T47D (cell line): ENCODE data around the gene AOPEP.

ENCODE experiments used
- DNase-seq, 2 experiments: peaks; one replicate each; pipeline versions ENCODE4 v3.0.0 to v3.0.0-alpha.2; 2011 to 2012; ENCODE audit warnings: low read depth in 1 of 2, low spot score in 1 of 2
- JUND ChIP-seq: IDR thresholded peaks from 2 replicates; pipeline ENCODE4 v1.6.1; 2012; ENCODE audit warnings: low read depth
- in situ Hi-C: cut with HindIII; loops from 2 replicates; pipeline ENCODE4 v1.10.0; 2016; ENCODE audit warnings: low sequenced_read_pairs, low pct_unique_long_range_greater_than_20kb

Gene AOPEP

GRCh38 chr9:95116808-95117204 is 390.3 kb downstream of the AOPEP start:
- in situ Hi-C loops, result no loop called here
- no peak for TF ChIP-seq JUND
- no peak for DNase-seq

- no peak for DNase-seq
- in situ Hi-C loops, result no loop called here
- no peak for TF ChIP-seq JUND
Observed at GRCh38 chr9:95118596-95118995, 392.1 kb downstream of the AOPEP start.

- TF ChIP-seq JUND, result no peak
- no peak for DNase-seq
- in situ Hi-C loops, result no loop called here
Observed at GRCh38 chr9:95120781-95121370, 394.4 kb downstream of the AOPEP start.

GRCh38 chr9:95124582-95125367 is 398.3 kb downstream of the AOPEP start:
- peak in 1 of 2 experiments; percentile 39 for DNase-seq
- in situ Hi-C loops, result no loop called here
- TF ChIP-seq JUND, result no peak

- TF ChIP-seq JUND, result no peak
- DNase-seq, result no peak
- in situ Hi-C loops, result no loop called here
Observed at GRCh38 chr9:95125652-95126051, 399.2 kb downstream of the AOPEP start.

GRCh38 chr9:95126739-95127138 is 400.2 kb downstream of the AOPEP start:
- DNase-seq, result no peak
- in situ Hi-C loops, result no loop called here
- TF ChIP-seq JUND, result no peak

GRCh38 chr9:95127249-95128176 is 401.0 kb downstream of the AOPEP start:
- TF ChIP-seq JUND, result no peak
- in situ Hi-C loops, result no loop called here
- peak; percentile 23 to 79 for DNase-seq

- in situ Hi-C loops, result no loop called here
- DNase-seq, result no peak
- no peak for TF ChIP-seq JUND
Observed at GRCh38 chr9:95128177-95128524, 401.7 kb downstream of the AOPEP start.

GRCh38 chr9:95129476-95130291 is 403.2 kb downstream of the AOPEP start:
- no peak for DNase-seq

GRCh38 chr9:95130484-95130883 is 404.0 kb downstream of the AOPEP start:
- in situ Hi-C loops, result no loop called here
- DNase-seq, result no peak
- no peak for TF ChIP-seq JUND

More at GRCh38 chr9:95129476-95130291, 403.2 kb downstream of the AOPEP start:
- in situ Hi-C loops, result no loop called here
- TF ChIP-seq JUND, result no peak

GRCh38 chr9:95131023-95131943 is 404.8 kb downstream of the AOPEP start:
- no peak for TF ChIP-seq JUND
- in situ Hi-C loops, result no loop called here
- DNase-seq, result peak; percentile 15 to 70
